Heart right ventricle (tissue), 16 donors: Measurements from ENCODE around the gene PRRT3. TPM values are rescaled to one million over a fixed set of nuclear protein-coding genes. Genes with fewer than 3 reads are reported as not detected.

Experiments
- ATAC-seq, 8 donors: fragments of 200-7000 bp; cut with Tn5 transposase; one replicate each; pipeline ENCODE4 v1.9.1; 2020; ENCODE audit warnings: mild to moderate bottlenecking in 8 of 8, moderate library complexity in 8 of 8, moderate number of reproducible peaks in 1 of 8
- DNase-seq, 2 donors: peaks; one replicate each; pipeline ENCODE4 v3.0.0-alpha.2; 2020
- H3K27ac ChIP-seq, 10 donors: fragments of 200-600 bp; sonication (generic) in 2 of 10; one replicate each; pipeline versions ENCODE4 v1.5.0 to v1.8.0; 2020 to 2022; ENCODE audit warnings: mild to moderate bottlenecking in 3 of 10
- H3K27me3 ChIP-seq, 7 donors: fragments of 200-600 bp; one replicate each; pipeline ENCODE4 v1.8.0; 2021 to 2022; ENCODE audit warnings: mild to moderate bottlenecking in 2 of 7
- H3K36me3 ChIP-seq, 9 donors: fragments of 200-600 bp; sonication (generic) in 1 of 9; one replicate each; pipeline versions ENCODE4 v1.5.0 to v1.8.0; 2020 to 2022; ENCODE audit warnings: mild to moderate bottlenecking in 2 of 9
- H3K4me1 ChIP-seq, 9 donors: fragments of 200-600 bp; sonication (generic) in 1 of 9; one replicate each; pipeline versions ENCODE4 v1.5.0 to v1.8.0; 2020 to 2022; ENCODE audit warnings: mild to moderate bottlenecking in 4 of 9
- H3K4me3 ChIP-seq, 10 donors: fragments of 200-600 bp; sonication (generic) in 2 of 10; one replicate each; pipeline versions ENCODE4 v1.5.0 to v1.8.0; 2020 to 2022; ENCODE audit warnings: mild to moderate bottlenecking in 7 of 10, moderate library complexity in 2 of 10
- H3K9me3 ChIP-seq, 11 donors: fragments of 200-600 bp in 10 of 11; sonication (generic) in 2 of 11; one replicate each; pipeline versions ENCODE4 v1.5.0 to v1.8.0; 2013 to 2022; ENCODE audit warnings: mild to moderate bottlenecking in 2 of 11, control low read depth in 1 of 11, moderate library complexity in 1 of 11
- CTCF ChIP-seq, 9 donors: fragments of 200-600 bp; sonication (generic) in 2 of 9; IDR thresholded peaks; one replicate each; pipeline versions ENCODE4 v1.5.0 to v1.8.0; 2021 to 2022; ENCODE audit warnings: antibody characterized with exemption in 9 of 9, mild to moderate bottlenecking in 5 of 9, moderate library complexity in 1 of 9
- WGBS, 2 donors: extraction: QIAGEN DNeasy Blood & Tissue Kit; methylation state at CpG; one replicate each; pipeline ENCODE4 v1.1.7; 2013; ENCODE audit warnings: inconsistent platforms in 1 of 2; 5-methylcytosine and 5-hydroxymethylcytosine counted together
- intact Hi-C, 10 donors: fragments of 100-400 bp; cut with DNase I; formaldehyde crosslinking; loops; one replicate each; pipeline versions ENCODE4 v1.11.1 to v1.14.2; 2022
- polyA plus RNA-seq, 2 donors: library from polyadenylated mRNA; stranded (reverse); fragments of 200-250 nt; gene quantifications; one replicate each; pipeline ENCODE4 v1.2.3, GENCODE V29; 2013
- total RNA-seq, 10 donors: library from RNA; stranded (reverse); fragmentation: NEBNext Ultra II Directional in 3 of 10; extraction: Animal tissue kit (Norgen Biotek cat#: 25700) in 3 of 10; gene quantifications; one replicate each; pipeline versions ENCODE4 v1.2.1 to v1.2.4, GENCODE V29; 2021 to 2023
- donor health status: Arrhythmogenic right ventricular cardiomyopathy.
- donor health status: ischemic (EF 13 %, LVEDD 7.1; RV severe dilation, severe dysfunction).
- donor health status: healthy with polysubstance abuse.
- donor health status: DM: no; HTN: yes; CAD: no.
- donor health status: DM: no; HTN: no; CAD: no.
- donor health status: ischemic (EF 25% LVEDD 6.9; RV normal size, moderate dysfunction).
- donor health status: ischemic (EF 25% LVEDD 5.7; RV mildly dilated, moderate dysfunction).
- donor health status: healthy.
- donor health status: DM: yes; HTN: yes; CAD: no.
- donor health status: Ischemic cardiomyopathy.
- donor health status: ischemic (EF 35%, LVEDD 5.7; RV mildly dilated, moderate dysfunction).
- donor health status: nonischemic (EF 11% LVEDD 7.7; RV severe dilation, severe dysfunction).
- donor health status: DM: yes; HTN: yes; CAD: no.
- donor health status: PGD.
- donor health status: ischemic (EF 29% LVEDD 5.4; RV normal size, mild dysfunction).
- donor health status: nonischemic (EF 23%, LVEDD 6.1; RV moderate dilation, normal function).

PRRT3 gene
- total and polyA plus RNA-seq, 12 donors: 0.45 to 2.0 (median 1.2) TPM

GRCh38 chr3:9970020-9970652 is 17.9 kb upstream of the PRRT3 start:
- Histone ChIP-seq H3K9me3 (no peaks in the 10 kb centered on the region), H3K36me3 (peaks cover 3 to 100% (median 71%) of the 10 kb centered on the region in 9 donors), H3K27ac (no peak overlapping the region), H3K27me3 (no peaks in the 10 kb centered on the region), H3K4me1 (no peaks in the 10 kb centered on the region), H3K4me3 (no peak overlapping the region)
- ATAC-seq: no peak
- intact Hi-C loops: no loop called here
- 93 to 97% methylated on average over 3 of the region's 3 CpGs for WGBS, 2 donors
- DNase-seq: no peak
- TF ChIP-seq CTCF (IDR thresholded peaks at IDR 0.05): no peak

- DNase-seq (no peak), ATAC-seq (no peak)
- Histone ChIP-seq H3K4me3 (no peak overlapping the region), H3K27me3 (no peaks in the 10 kb centered on the region), H3K9me3 (no peaks in the 10 kb centered on the region), H3K36me3 (peaks cover 3 to 100% (median 71%) of the 10 kb centered on the region in 9 donors), H3K4me1 (no peaks in the 10 kb centered on the region), H3K27ac (no peak overlapping the region)
- intact Hi-C loops: no loop called here
- TF ChIP-seq CTCF (IDR thresholded peaks at IDR 0.05): no peak
- 95 to 97% methylated on average over 4 of the region's 4 CpGs for WGBS, 2 donors
Observed at GRCh38 chr3:9969632-9970019, 17.4 kb upstream of the PRRT3 start.

GRCh38 chr3:9966841-9967240 is 14.6 kb upstream of the PRRT3 start:
- no peak overlapping the region for H3K27ac ChIP-seq
- H3K36me3 ChIP-seq: peaks cover 3 to 100% (median 47%) of the 10 kb centered on the region in 9 donors
- no peak for DNase-seq
- ATAC-seq: no peak
- no peaks in the 10 kb centered on the region for H3K9me3 ChIP-seq
- intact Hi-C loops: no loop called here
- no peaks in the 10 kb centered on the region for H3K4me1 ChIP-seq
- H3K27me3 ChIP-seq: no peaks in the 10 kb centered on the region
- no peak for TF ChIP-seq CTCF (IDR thresholded peaks at IDR 0.05)
- WGBS, 2 donors: 98 to 100% methylated on average over 2 of the region's 2 CpGs
- H3K4me3 ChIP-seq: no peak overlapping the region

- Histone ChIP-seq H3K4me1 (no peaks in the 10 kb centered on the region), H3K27me3 (no peaks in the 10 kb centered on the region), H3K9me3 (no peaks in the 10 kb centered on the region), H3K36me3 (peaks cover 3 to 100% (median 36%) of the 10 kb centered on the region in 9 donors), H3K27ac (no peak overlapping the region), H3K4me3 (no peak overlapping the region)
- DNase-seq (no peak), ATAC-seq (no peak)
- TF ChIP-seq CTCF (IDR thresholded peaks at IDR 0.05): no peak
- 95 to 96% methylated on average over 6 of the region's 6 CpGs for WGBS, 2 donors
- intact Hi-C loops: no loop called here
Observed at GRCh38 chr3:9965200-9965875, 13.1 kb upstream of the PRRT3 start.
